Smooth muscle cell (in vitro differentiated cells): ENCODE data around the gene OPN4. TPM values are rescaled to one million over a fixed set of nuclear protein-coding genes. Genes with fewer than 3 reads are reported as not detected.
A peak's percentile ranks its signal among the peaks of the same experiment; 100 is the strongest.

Source experiments
- DNase-seq: peaks from one replicate; lab custom pipeline; 2025; ENCODE audit not compliant: unreplicated experiment; lab: John Stamatoyannopoulos, UW
- H2AFZ ChIP-seq: fragments of 200-600 bp; sonication (generic); 2 replicates; pipeline ENCODE4 v1.6.0; 2016; ENCODE audit warnings: antibody characterized with exemption, low read depth, mild to moderate bottlenecking
- H3F3A ChIP-seq: fragments of 200-600 bp; sonication (generic); 2 replicates; pipeline ENCODE4 v1.6.0; 2017; ENCODE audit warnings: antibody characterized with exemption, low read depth
- H3K27ac ChIP-seq: fragments of 200-600 bp; sonication (generic); 2 replicates; pipeline ENCODE4 v1.5.1; 2016; ENCODE audit warnings: low read depth, mild to moderate bottlenecking
- H3K27me3 ChIP-seq: fragments of 200-600 bp; sonication (generic); 2 replicates; pipeline ENCODE4 v1.6.1; 2016; ENCODE audit warnings: low read depth, mild to moderate bottlenecking
- H3K36me3 ChIP-seq: fragments of 200-600 bp; sonication (generic); 2 replicates; pipeline ENCODE4 v1.5.1; 2016; ENCODE audit warnings: low read depth
- H3K4me1 ChIP-seq: fragments of 200-600 bp; sonication (generic); 2 replicates; pipeline ENCODE4 v1.5.1; 2016; ENCODE audit warnings: low read depth
- H3K4me2 ChIP-seq: fragments of 200-600 bp; sonication (generic); 2 replicates; pipeline ENCODE4 v1.6.0; 2016; ENCODE audit warnings: mild to moderate bottlenecking
- H3K4me3 ChIP-seq: fragments of 200-600 bp; sonication (generic); 2 replicates; pipeline ENCODE4 v1.5.1; 2016; ENCODE audit warnings: mild to moderate bottlenecking
- H3K79me2 ChIP-seq: fragments of 200-600 bp; sonication (generic); 2 replicates; pipeline ENCODE4 v1.6.0; 2016; ENCODE audit warnings: low read depth, mild to moderate bottlenecking
- H3K9ac ChIP-seq: fragments of 200-600 bp; sonication (generic); 2 replicates; pipeline ENCODE4 v1.6.0; 2016; ENCODE audit warnings: low read depth
- H3K9me3 ChIP-seq: fragments of 200-600 bp; sonication (generic); replicated peaks from 2 replicates; pipeline ENCODE4 v1.5.1; 2016; ENCODE audit warnings: low read depth
- H4K20me1 ChIP-seq: fragments of 200-600 bp; sonication (generic); 2 replicates; pipeline ENCODE4 v1.6.0; 2016; ENCODE audit warnings: low read depth
- CTCF ChIP-seq: fragments of 200-600 bp; sonication (generic); IDR thresholded peaks from 2 replicates; pipeline ENCODE4 v1.5.1; 2017; ENCODE audit warnings: borderline replicate concordance, mild to moderate bottlenecking, antibody characterized with exemption; ENCODE audit not compliant: insufficient read depth, poor library complexity, severe bottlenecking
- WGBS: methylation state at CpG from one replicate; pipeline ENCODE4 v1.1.7; 2016; ENCODE audit warnings: low lambda C conversion rate; 5-methylcytosine and 5-hydroxymethylcytosine counted together
- polyA plus RNA-seq: library from polyadenylated mRNA; unstranded; fragments of >200 nt; fragmentation: Nextera tagmentation; extraction: Ambion mirVana; gene quantifications from 2 replicates; pipeline ENCODE4 v1.2.1, GENCODE V29; 2016
- total RNA-seq: library from RNA; depleted of rRNA; stranded (reverse); fragments of >200 nt; gene quantifications from 2 replicates; pipeline ENCODE4 v1.2.3, GENCODE V29; 2014

OPN4 gene
- total and polyA plus RNA-seq, 2 experiments from 2014 or later: not detected

DNA sequence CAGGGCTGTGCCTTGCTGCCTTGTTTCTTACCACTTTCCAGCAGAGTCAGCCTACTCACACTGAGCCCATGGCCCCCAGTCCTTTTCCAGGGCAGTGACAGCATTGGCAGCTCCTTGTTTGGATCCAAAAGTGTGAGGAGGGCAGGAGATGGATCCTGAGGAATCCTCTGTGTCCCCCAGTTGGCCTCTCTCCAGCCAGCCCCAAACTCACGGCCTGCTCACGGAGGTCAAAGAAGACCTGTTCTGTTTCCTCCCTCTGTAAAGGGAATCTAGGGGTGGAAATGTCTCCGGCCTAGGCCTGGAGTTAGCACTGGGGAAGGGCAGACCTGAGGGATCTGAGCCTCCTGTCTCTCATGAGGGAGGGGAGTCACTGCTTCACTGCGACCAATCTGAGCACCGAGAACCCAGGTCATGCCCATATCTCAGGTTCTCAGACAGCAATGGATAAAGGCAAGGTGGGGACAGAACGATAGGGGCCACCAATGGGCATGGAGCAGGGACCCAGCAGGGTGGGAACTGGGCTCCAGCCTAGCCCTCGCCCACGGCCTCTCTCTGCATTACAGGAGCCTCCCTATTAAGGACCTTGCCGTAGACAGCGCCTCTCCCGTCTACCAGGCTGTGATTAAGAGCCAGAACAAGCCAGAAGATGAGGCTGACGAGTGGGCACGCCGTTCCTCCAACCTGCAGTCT lies 37.1 kb downstream of the OPN4 start:
- 89% methylated on average over 14 of the region's 14 CpGs for WGBS
- no peak overlapping the region for H3K4me3 ChIP-seq
- TF ChIP-seq CTCF: no peak
- no peak for DNase-seq
- H3K4me1 ChIP-seq: peaks cover 9% of the 10 kb centered on the region
- no peaks in the 10 kb centered on the region for H3F3A ChIP-seq
- H4K20me1 ChIP-seq: no peaks in the 10 kb centered on the region
- H2AFZ ChIP-seq: no peak overlapping the region
- no peaks in the 10 kb centered on the region for H3K27me3 ChIP-seq
- no peaks in the 10 kb centered on the region for H3K9me3 ChIP-seq
- H3K4me2 ChIP-seq: no peak overlapping the region
- no peak overlapping the region for H3K9ac ChIP-seq
- H3K27ac ChIP-seq: no peak overlapping the region
- no peaks in the 10 kb centered on the region for H3K79me2 ChIP-seq
- no peaks in the 10 kb centered on the region for H3K36me3 ChIP-seq

DNA sequence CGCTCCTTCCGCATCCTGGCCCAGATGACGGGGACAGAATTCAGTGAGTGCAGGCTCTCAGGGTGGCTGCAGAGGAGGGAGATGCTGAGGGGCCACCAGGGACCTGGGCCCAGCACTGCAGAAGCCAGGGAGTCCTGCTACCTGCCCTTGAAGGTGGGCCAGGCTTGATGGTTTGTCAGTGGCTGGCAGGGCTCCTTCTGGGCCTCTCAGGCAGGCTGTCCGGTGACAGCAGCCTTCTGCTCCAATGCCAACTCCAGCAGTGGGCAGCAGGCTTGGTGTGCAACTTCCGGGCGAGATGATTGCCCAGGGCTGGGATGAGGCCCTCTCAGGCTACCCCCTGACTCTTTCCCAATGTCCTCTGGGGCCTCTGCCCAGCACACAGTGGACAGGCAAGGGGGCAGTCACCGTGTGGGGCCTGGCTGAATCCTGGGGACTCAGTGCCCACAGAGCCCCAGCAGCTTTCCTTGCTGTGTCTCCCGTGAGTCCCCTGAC lies 37.7 kb downstream of the OPN4 start:
- no peaks in the 10 kb centered on the region for H3F3A ChIP-seq
- no peak overlapping the region for H3K27ac ChIP-seq
- H3K36me3 ChIP-seq: no peaks in the 10 kb centered on the region
- no peak for DNase-seq
- H3K4me2 ChIP-seq: no peak overlapping the region
- no peak overlapping the region for H3K9ac ChIP-seq
- H3K79me2 ChIP-seq: no peaks in the 10 kb centered on the region
- TF ChIP-seq CTCF: no peak
- H3K4me1 ChIP-seq: peaks cover 9% of the 10 kb centered on the region
- H3K9me3 ChIP-seq: no peaks in the 10 kb centered on the region
- no peak overlapping the region for H2AFZ ChIP-seq
- H3K4me3 ChIP-seq: no peak overlapping the region
- H3K27me3 ChIP-seq: no peaks in the 10 kb centered on the region
- WGBS: 97% methylated on average over 8 of the region's 8 CpGs
- no peaks in the 10 kb centered on the region for H4K20me1 ChIP-seq

DNA sequence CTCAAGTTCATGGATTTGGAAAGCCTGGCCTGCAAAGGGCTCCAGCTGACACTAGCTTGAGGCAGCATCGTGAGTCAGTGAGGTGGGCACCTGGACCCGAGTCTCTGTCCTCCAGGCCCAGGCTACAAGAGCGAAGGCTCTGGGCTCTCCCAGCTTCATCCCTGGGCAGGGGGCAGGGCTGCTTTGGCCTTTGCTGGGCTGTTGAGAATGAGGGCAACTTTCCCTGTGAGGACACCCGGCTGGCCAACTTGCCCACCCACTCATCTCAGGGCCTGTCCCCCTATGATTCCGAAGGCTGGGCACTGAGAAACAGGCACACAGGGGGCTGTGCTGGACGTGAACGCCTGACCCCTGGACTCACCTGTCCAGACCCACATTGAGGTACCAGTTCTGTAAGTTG lies 38.3 kb downstream of the OPN4 start:
- H3K27me3 ChIP-seq: no peaks in the 10 kb centered on the region
- no peaks in the 10 kb centered on the region for H3K36me3 ChIP-seq
- H3K27ac ChIP-seq: no peak overlapping the region
- H3K9ac ChIP-seq: no peak overlapping the region
- H3K9me3 ChIP-seq: no peaks in the 10 kb centered on the region
- peaks cover 9% of the 10 kb centered on the region for H3K4me1 ChIP-seq
- H4K20me1 ChIP-seq: no peaks in the 10 kb centered on the region
- H3K79me2 ChIP-seq: no peaks in the 10 kb centered on the region
- H3K4me3 ChIP-seq: no peak overlapping the region
- TF ChIP-seq CTCF: no peak
- H2AFZ ChIP-seq: no peak overlapping the region
- no peaks in the 10 kb centered on the region for H3F3A ChIP-seq
- no peak for DNase-seq
- WGBS: 98% methylated on average over 7 of the region's 7 CpGs
- H3K4me2 ChIP-seq: no peak overlapping the region

- Histone ChIP-seq H4K20me1 (no peaks in the 10 kb centered on the region), H3K27ac (no peak overlapping the region), H3K36me3 (no peaks in the 10 kb centered on the region), H3K9ac (no peak overlapping the region), H3K4me3 (no peak overlapping the region), H3K79me2 (no peaks in the 10 kb centered on the region), H2AFZ (peak overlapping the region; percentile 49), H3F3A (no peaks in the 10 kb centered on the region), H3K4me2 (no peak overlapping the region), H3K4me1 (peaks cover 9% of the 10 kb centered on the region), H3K27me3 (no peaks in the 10 kb centered on the region), H3K9me3 (no peaks in the 10 kb centered on the region)
- 96% methylated on average over 2 of the region's 2 CpGs for WGBS
- no peak for TF ChIP-seq CTCF
- DNase-seq: no peak
These were observed 38.9 kb downstream of the OPN4 start for GRCh38 chr10:86693275-86693674.
